Activated effector memory CD4-positive, alpha-beta T cell treated with Interleukin-2 at 50 U/mL for 16 hours (primary cell): ENCODE measurements around the gene KRT27.

Experiments used
- DNase-seq: peaks from one replicate; pipeline ENCODE4 v3.0.0-alpha.2; 2020

KRT27 gene

DNA sequence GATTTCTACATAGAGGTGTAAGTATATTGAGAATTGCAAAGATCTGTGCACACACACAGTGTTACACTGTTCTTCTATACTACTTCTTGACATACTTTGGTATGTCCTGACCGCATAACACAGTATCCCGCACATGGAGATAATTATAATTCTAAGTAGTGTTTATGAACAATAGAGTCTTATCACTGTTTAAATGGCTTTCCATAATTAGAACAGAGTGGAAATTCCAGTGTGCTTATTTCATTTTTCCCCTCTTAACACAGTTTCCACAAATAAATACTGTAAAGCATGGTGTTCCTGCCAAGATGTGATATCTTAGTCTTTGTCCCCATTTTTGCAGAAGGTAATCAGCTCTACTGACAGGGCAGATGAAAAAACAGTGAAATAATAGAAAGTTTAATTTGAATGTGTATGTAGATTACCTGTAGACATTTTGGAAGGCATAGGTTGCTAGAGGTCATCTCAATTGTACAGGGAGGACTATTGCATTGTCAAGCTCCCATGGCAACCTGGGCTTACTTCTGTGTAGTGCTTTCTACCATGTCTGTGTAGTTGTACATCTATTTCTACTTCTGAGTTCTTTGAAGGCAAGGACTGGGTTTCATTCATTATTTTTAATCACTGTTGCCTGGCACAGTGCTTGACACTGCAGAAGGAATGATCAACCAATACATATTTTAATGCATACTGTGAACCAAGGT lies 27.5 kb upstream of the KRT27 start:
- DNase-seq: no peak

DNA sequence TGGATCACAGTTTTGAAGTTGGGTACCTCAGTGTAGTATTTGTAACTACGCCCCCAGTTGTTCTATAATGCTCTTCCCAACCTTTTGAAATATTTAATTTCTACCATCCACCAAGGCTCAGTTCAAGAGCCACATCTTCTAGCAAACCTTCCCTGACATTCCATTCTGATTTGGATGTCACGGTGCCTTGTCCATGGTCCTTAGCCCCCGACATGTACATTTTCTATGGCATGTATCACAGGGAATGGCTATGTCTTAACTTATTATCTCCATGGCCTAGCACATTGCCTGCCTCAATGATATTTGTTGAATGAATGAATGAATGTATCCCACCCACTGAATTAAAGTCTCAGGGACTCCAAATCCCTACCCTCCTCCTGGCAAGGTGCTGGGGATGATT lies 23.8 kb upstream of the KRT27 start:
- no peak for DNase-seq

- peak; percentile 59 for DNase-seq
These were observed 21.3 kb upstream of the KRT27 start for GRCh38 chr17:40803617-40804082.

DNA sequence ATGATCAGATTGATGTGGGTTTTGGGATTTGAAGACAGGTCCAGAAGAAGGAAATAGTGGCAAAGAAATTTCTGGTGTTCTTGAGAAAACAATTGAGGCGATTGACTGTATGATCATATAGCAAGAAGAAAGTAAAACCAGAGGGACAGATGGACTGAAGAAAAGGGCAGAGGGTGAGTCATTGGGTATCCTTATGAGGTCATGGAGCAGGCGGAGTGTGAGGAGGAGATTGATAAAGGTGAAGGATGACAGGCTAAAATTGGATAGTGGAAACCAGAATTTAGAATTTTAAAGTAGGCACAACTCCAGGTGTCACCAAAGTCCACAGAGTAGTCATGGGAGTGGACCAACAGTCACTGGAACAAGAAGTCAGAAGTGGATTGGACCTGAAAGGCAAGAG lies 18.8 kb upstream of the KRT27 start:
- no peak for DNase-seq

GRCh38 chr17:40800381-40800780 lies 18.0 kb upstream of the KRT27 start:
- no peak for DNase-seq

GRCh38 chr17:40799859-40800258 lies 17.5 kb upstream of the KRT27 start, which contains the start of gene KRT28:
TSS of gene KRT28 (minus strand) at chr17:40799959. CDS start at chr17:40799893, 66 bp downstream.
- no peak for DNase-seq

GRCh38 chr17:40796846-40797245 lies 14.5 kb upstream of the KRT27 start:
- no peak for DNase-seq

GRCh38 chr17:40795019-40795667 lies 12.8 kb upstream of the KRT27 start:
- DNase-seq: no peak

DNA sequence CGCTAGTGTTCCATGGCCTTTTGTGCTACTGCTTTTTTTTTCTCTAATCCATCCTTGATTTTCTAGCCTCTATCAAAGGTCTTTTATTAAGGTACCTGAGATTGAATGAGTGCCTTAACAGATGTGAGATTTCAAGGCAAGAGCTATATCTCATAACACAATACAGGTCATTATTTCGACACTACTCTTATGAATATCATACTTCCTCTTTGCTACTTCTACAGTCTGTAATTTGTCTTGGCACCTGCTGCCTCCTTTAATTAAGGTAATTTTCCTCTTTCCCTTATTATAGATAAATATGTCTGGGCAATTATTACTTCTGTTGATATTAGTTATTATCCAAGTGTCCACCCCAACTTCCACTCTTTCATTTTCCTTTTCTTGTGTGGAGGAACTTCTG lies 12.1 kb upstream of the KRT27 start:
- no peak for DNase-seq

DNA sequence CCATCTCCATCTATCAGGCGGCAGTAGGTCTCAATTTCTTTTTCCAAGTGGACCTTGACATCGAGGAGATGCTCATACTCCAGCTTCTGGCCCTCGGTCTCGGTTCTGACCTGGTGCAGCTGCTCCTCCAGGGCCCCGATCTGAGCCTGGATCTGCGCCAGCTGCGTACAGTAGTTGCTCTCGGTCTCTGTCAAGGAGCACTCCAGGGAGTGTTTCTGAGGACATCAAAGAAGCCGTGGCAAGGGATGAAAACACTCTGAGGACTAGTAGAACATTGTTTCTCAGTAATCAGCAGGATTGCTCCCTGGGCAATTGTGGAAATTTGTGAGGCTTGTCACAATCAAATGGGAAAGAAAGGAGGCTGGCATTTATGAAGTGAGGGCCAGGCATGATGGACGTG lies 11.5 kb upstream of the KRT27 start:
- no peak for DNase-seq

DNA sequence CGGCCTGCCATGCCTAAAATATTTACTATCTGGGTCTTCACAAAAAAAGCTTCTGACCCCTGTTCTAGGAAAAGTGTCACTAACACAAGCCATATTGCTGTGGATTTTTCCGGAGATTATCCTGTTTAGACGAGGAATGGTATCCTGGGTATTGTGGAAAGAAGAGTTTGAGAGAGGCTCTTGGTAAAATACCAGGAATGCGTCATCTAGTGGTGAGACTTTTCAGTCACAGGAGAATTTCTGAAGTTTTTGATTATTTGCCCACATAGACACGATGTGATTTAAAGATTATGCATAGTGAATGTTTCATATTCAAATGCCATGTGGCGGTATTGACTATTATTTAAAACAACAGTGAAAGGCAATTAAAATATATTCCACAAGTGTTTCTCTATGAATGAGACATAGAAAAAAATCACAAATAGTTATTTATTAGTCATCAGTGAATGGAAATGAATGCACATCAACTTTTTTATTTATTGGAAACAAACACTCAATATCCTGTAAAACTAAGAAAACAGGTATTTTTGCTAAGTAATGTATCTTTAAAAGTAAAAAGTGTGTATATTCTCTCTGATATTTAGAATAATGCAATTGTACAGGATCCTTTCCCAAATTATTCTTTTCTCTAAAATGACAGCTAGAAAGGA lies 9.6 kb upstream of the KRT27 start:
- no peak for DNase-seq

DNA sequence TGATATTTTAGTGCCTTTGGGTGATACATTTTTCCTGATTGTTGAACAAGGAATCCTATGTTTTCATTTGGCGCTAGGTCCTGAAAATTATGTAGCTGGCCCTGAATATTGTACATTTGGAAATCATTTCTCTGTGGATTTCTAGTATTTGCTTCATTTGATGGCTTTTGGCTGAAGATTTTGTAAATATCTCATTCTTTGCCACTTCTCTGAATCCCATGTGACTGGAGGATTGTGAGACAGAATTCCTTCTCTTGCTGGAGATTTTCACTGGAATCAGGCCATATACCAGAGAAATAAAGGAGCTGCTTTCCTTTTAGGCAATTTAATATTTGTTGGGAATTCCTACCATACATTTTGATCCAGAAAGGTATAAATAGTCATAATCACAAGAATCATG lies 8.8 kb upstream of the KRT27 start:
- no peak for DNase-seq

DNA sequence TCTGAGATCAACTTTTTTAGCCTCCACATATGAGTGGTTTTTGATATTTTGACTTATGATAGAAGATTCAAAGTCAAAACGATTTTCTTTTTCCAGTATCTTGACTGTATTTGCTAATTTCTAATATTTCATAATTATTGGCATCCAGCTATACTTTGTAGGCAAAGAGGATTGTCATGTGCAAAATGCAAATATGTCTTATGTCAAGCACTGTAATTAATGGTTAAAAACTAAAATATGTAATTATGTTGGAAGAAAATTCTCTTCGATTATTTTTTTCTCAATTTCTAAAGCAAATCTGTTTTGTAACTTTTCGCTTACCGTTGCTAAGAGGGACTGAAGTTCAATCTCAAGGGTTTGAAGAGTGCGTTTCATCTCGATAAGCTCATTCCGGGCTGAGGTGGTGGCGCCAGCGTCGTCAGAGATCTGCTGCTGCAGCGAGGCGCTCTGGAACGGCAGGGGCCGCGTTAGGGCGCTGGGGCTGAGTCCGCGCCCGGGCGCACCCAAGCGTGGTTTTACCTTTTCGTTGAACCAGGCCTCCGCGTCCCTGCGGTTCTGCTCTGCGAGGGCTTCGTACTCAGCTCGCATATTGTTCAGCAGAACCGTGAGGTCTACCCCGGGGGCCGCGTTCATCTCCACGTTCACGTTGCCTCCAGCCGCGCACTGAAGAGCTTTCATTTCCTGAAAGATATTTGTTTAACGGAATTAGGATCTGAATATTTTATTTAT lies 3.0 kb downstream of the KRT27 start:
- DNase-seq: no peak

DNA sequence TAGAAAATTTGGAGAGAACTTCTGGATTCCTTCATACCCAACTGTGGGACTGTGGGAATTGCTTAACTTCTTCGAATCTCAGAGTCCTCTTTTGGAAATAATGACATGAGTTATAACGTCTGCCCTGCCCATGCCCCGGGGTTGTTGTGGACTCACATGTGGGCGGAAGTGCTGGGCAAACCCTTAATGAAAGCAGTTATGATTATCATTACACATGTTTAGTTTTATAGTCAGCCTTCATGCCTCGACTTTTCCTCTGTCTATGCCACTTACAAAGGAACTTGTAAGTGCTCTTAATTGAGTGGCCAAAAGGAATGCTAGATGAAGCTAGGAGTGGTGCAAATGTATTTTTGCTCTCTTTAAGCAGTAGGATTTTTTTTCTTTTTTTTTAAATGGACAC lies 3.9 kb downstream of the KRT27 start:
- DNase-seq: no peak

- DNase-seq: no peak
These were observed 4.4 kb downstream of the KRT27 start for GRCh38 chr17:40777971-40778370.

- DNase-seq: no peak
These were observed 4.9 kb downstream of the KRT27 start for GRCh38 chr17:40777459-40777858.

DNA sequence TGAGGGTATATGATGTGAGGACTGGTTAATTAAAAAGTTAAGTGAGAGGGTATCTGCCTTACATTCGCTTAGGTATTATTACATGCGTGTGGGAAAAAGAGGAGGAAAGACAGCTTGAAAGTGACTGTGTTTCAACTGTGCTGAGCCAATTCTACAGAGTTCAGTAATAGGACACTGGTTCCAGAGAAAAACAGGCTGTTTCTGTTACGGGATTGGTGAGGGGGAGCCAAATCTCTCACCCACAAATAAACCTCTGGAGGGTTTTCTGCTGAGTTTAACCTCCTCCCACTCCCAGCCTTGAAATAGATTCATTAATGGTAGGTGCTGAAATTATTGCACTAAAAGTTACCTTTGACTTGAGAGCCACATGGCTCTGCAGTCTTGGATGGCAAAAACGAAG lies 6.4 kb downstream of the KRT27 start:
- no peak for DNase-seq

GRCh38 chr17:40772101-40772500 lies 10.2 kb downstream of the KRT27 start, which contains the start of gene KRT26:
TSS of gene KRT26 (minus strand) at chr17:40772201. CDS start at chr17:40772113, 88 bp downstream.
- no peak for DNase-seq

GRCh38 chr17:40765657-40766056 lies 16.7 kb downstream of the KRT27 start:
- DNase-seq: no peak

DNA sequence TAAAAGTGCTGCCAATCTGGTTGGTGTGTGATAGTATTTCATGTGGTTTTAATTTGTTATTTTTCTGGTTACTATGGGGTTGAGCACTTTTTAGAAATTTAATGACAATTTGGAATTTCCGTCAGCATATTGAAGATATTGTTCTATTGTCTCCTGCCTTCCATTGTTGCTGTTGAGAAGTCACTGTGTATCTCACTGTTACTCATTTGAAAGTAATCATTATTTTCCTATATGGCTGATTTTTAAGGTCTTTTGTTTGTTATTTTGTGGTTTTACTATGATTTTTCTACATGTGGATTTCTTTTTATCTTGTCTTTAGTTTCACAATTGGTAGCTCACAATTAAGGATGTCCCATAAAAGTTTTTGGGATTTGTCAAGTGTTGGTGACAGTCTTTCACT lies 18.6 kb downstream of the KRT27 start:
- no peak for DNase-seq

DNA sequence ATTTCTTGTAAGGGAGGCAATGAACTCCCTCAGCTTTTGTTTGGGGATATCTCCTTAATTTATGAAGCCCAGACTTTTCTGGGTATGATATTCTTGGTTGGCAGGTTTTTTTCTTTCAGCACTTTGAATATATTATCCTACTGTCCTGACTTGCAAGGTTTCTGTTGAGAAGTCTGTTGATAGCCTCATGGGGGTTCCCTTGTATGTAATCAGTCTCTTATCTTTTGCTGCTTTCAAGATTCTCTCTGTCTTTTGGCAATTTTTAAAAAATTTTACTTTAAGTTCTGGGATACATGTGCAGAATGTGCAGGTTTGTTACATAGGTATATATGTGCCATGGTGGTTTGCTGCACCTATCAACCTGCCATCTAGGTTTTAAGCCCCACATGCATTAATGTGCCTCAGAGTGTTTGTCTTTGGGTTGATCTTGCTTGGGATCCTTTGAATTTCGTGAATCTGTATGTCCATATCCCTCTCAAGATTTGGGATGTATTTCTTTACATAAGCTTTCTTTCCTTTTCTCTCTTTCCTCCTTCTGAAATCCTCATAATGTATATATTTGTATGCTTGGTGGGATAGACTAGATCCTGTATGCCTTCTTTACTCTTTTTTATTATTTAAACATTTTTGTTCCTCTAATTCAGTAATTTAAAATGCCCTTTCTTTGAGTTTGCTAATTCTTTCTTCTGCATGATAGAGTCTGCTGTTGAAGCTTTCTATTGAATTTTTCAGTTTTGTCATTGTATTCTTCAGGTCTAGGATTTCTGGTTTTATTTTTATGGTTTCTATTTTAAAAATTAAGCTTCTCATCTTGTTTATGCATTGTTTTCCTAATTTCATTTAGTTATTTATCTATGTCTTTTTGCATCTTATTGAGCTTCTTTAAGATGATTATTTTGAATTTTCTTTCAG lies 22.0 kb downstream of the KRT27 start:
- no peak for DNase-seq

GRCh38 chr17:40755231-40755630 lies 27.1 kb downstream of the KRT27 start, which contains the start of gene KRT25:
TSS of gene KRT25 (minus strand) at chr17:40755331. CDS start at chr17:40755271, 60 bp downstream.
- no peak for DNase-seq
